ENCODE results near the gene RER1.

DNA sequence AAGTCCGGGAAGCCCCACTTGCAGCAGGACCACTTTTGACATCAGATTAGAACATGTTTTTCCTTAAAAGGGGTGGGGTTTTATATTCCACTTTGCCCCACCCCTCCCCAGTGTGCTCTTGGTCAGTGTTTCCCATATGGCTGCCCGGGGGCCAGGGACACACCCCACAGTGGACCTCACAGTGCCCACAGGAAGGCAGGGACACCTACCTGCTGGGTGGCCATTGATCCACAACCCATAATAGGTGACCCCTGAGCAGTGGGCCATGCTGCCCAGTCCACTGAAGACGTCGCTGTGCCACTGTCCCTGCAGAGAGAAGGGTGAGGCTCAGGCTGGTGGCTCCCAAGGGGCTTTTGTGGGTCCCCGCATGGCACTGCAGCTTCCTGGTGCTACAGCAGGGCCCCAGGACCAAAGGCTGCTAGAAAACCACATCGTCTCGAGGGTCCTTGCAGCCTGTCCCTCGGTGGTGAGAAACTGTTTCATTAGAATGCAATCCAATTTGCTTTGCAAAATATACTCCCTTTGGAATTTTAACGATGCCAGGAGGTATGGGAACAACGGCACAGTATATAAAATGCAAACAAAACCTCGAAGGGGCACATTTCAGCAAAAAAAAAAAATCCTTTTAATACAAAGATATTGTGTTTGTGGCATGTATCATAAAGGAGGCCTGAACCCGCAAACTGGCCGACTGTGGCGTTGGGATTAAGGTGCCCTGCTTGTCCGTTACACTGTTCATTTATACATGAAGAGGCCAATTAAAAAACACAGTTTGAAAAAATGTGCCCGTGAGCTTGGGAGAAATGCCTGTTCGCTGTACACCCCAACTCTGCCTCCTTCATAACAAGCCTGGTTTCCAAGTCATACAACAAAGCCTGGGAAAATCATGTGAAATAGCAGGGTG, 17.1 kb upstream of the RER1 start:
- TF ChIP-seq CTCF (IDR thresholded peaks at IDR 0.05) = no peak
- no peak for TF ChIP-seq POLR2A (IDR thresholded peaks at IDR 0.05)
